ENCODE data around the gene STARD3.

DNA sequence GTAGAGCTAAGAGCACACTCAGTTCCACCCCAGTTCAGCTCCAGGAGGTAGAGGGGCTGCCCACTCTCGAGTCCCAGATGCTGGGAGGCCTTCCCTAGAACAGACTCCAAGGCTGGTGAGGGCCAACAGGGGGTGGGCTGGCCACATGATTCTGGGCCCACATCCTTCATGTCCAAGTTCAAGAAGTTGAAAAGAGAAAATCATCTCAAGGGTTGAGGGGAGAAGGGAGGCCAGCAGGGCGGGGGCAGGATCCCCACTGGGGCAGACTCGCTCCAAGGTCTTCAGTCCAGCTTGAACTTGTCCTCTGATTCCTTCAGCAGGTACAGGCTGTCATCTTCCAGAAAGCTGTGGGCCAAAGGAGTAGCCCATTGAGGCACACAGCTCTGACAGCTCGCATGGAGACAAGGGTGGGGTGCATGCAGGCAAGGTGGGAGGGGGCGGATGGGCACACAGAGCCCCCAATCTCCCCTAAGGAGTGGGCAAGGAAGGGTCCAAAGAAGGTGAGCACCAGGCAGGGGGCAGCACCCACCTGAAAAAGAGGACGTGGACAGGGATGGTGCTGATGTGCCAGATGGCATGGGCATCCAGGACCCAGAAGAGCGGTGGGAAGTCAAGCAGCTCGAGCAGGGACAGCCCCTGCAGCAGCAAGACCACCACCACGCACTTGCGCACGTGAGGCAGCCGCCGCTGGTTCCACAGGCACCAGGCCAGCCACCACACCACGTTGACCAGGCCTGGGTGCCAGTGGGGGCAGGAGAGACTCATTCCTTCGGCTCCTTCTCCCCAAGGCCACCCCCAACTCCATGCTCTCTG lies 35.8 kb downstream of the STARD3 start:
- TF ChIP-seq TAF1 (IDR thresholded peaks at IDR 0.05; ENCODE audit: low read depth) (no peak), EP300 (conservative IDR thresholded peaks at IDR 0.05; ENCODE audit: poor library complexity, severe bottlenecking) (no peak), POLR2AphosphoS5 (IDR thresholded peaks at IDR 0.05) (no peak), EZH2 (IDR thresholded peaks at IDR 0.05; ENCODE audit: borderline replicate concordance, insufficient read depth, low read length, poor library complexity, severe bottlenecking) (no peak), SMC3 (conservative IDR thresholded peaks at IDR 0.05; ENCODE audit: poor library complexity) (no peak), RAD21 (conservative IDR thresholded peaks at IDR 0.05) (no peak), MXI1 (conservative IDR thresholded peaks at IDR 0.05; ENCODE audit: poor library complexity, severe bottlenecking) (no peak)
- TF ChIP-seq, protein P1, sequence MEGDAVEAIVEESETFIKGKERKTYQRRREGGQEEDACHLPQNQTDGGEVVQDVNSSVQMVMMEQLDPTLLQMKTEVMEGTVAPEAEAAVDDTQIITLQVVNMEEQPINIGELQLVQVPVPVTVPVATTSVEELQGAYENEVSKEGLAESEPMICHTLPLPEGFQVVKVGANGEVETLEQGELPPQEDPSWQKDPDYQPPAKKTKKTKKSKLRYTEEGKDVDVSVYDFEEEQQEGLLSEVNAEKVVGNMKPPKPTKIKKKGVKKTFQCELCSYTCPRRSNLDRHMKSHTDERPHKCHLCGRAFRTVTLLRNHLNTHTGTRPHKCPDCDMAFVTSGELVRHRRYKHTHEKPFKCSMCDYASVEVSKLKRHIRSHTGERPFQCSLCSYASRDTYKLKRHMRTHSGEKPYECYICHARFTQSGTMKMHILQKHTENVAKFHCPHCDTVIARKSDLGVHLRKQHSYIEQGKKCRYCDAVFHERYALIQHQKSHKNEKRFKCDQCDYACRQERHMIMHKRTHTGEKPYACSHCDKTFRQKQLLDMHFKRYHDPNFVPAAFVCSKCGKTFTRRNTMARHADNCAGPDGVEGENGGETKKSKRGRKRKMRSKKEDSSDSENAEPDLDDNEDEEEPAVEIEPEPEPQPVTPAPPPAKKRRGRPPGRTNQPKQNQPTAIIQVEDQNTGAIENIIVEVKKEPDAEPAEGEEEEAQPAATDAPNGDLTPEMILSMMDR (IDR thresholded peaks at IDR 0.05; ENCODE audit: poor library complexity, severe bottlenecking) = no peak
- TF ChIP-seq, protein P2, sequence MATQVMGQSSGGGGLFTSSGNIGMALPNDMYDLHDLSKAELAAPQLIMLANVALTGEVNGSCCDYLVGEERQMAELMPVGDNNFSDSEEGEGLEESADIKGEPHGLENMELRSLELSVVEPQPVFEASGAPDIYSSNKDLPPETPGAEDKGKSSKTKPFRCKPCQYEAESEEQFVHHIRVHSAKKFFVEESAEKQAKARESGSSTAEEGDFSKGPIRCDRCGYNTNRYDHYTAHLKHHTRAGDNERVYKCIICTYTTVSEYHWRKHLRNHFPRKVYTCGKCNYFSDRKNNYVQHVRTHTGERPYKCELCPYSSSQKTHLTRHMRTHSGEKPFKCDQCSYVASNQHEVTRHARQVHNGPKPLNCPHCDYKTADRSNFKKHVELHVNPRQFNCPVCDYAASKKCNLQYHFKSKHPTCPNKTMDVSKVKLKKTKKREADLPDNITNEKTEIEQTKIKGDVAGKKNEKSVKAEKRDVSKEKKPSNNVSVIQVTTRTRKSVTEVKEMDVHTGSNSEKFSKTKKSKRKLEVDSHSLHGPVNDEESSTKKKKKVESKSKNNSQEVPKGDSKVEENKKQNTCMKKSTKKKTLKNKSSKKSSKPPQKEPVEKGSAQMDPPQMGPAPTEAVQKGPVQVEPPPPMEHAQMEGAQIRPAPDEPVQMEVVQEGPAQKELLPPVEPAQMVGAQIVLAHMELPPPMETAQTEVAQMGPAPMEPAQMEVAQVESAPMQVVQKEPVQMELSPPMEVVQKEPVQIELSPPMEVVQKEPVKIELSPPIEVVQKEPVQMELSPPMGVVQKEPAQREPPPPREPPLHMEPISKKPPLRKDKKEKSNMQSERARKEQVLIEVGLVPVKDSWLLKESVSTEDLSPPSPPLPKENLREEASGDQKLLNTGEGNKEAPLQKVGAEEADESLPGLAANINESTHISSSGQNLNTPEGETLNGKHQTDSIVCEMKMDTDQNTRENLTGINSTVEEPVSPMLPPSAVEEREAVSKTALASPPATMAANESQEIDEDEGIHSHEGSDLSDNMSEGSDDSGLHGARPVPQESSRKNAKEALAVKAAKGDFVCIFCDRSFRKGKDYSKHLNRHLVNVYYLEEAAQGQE (IDR thresholded peaks at IDR 0.05; ENCODE audit: borderline replicate concordance) = no peak

All from neural cell (in vitro differentiated cells).